Sigmoid colon (tissue), 7 donors: ENCODE data around the gene OR8B8. TPM values are rescaled to one million over a fixed set of nuclear protein-coding genes. Genes with fewer than 3 reads are reported as not detected.
"Not testable (repeated sequence)": the region's sequence is repeated elsewhere in the genome, so short reads cannot be mapped to it uniquely, and the experiment has no call there.

ENCODE experiments used
- DNase-seq: peaks from one replicate; pipeline ENCODE4 v3.0.0-alpha.2; 2019
- H3K27ac ChIP-seq, 4 donors: fragments of 200-600 bp; sonication (generic); one replicate each; pipeline ENCODE4 v1.5.1; 2016 to 2019; ENCODE audit warnings: mild to moderate bottlenecking in 1 of 4
- H3K27me3 ChIP-seq, 3 donors: fragments of 200-600 bp; sonication (generic); one replicate each; pipeline ENCODE4 v1.5.1; 2019; ENCODE audit warnings: mild to moderate bottlenecking in 1 of 3
- H3K36me3 ChIP-seq, 4 donors: fragments of 200-600 bp; sonication (generic); one replicate each; pipeline ENCODE4 v1.5.1; 2016 to 2019
- H3K4me1 ChIP-seq, 4 donors: fragments of 200-600 bp; sonication (generic); one replicate each; pipeline ENCODE4 v1.5.1; 2017 to 2019
- H3K4me3 ChIP-seq, 4 donors: fragments of 200-600 bp; sonication (generic); one replicate each; pipeline ENCODE4 v1.5.1; 2017 to 2019; ENCODE audit warnings: mild to moderate bottlenecking in 2 of 4, moderate library complexity in 1 of 4
- H3K9me3 ChIP-seq, 4 donors: fragments of 200-600 bp in 3 of 4; sonication (generic) in 3 of 4; one replicate each; pipeline versions ENCODE4 v1.5.1 to v1.6.1; 2013 to 2019
- EP300 ChIP-seq, 4 donors: sonication (generic); formaldehyde crosslinking; IDR thresholded peaks; one replicate each; pipeline ENCODE4 v1.6.1; 2017; ENCODE audit warnings: antibody characterized with exemption in 4 of 4
- POLR2A ChIP-seq, 2 donors: fragments of 450-650 bp; IDR thresholded peaks; one replicate each; pipeline ENCODE4 v1.6.1; 2016; ENCODE audit warnings: antibody characterized with exemption in 2 of 2, mild to moderate bottlenecking in 2 of 2, moderate library complexity in 2 of 2
- POLR2AphosphoS5 ChIP-seq, 4 donors: sonication (generic); formaldehyde crosslinking; IDR thresholded peaks; one replicate each; pipeline ENCODE4 v1.6.1; 2017; ENCODE audit warnings: antibody characterized with exemption in 4 of 4
- WGBS, 2 donors: extraction: QIAGEN DNeasy Blood & Tissue Kit; methylation state at CpG; one replicate each; pipeline ENCODE4 v1.1.7; 2013; 5-methylcytosine and 5-hydroxymethylcytosine counted together
- intact Hi-C: fragments of 100-400 bp; cut with DNase I; formaldehyde crosslinking; loops from one replicate; pipeline ENCODE4 v1.15.1; 2023
- polyA plus RNA-seq, 3 donors: library from polyadenylated mRNA; stranded (reverse); fragments of 200-250 nt; gene quantifications; one replicate each; pipeline ENCODE4 v1.2.3, GENCODE V29; 2013
- total RNA-seq, 4 donors: library from RNA; depleted of rRNA; stranded (reverse); fragments of >200 nt; gene quantifications; one replicate each; pipeline ENCODE4 v1.1.0, GENCODE V29; 2016
- TF ChIP-seq, protein P1 (sequence below), 4 experiments: fragments of 450-650 bp in 3 of 4; fragments of 200-600 bp in 1 of 4; IDR thresholded peaks; one replicate each; pipeline ENCODE4 v1.5.1; 2016 to 2019; ENCODE audit warnings: antibody characterized with exemption in 4 of 4, mild to moderate bottlenecking in 3 of 4, moderate library complexity in 2 of 4
- donor health status: healthy with polysubstance abuse.
- donor health status: Bipolar disorder and iron deficiency.
- donor health status: healthy.

Gene OR8B8
- total and polyA plus RNA-seq, 7 donors: not detected

- Histone ChIP-seq H3K4me3 (no peak within 1 kb of the TSS), H3K27me3 (no peaks in the 10 kb centered on the region), H3K27ac (no peak within 1 kb of the TSS), H3K4me1 (no peaks in the 10 kb centered on the region), H3K9me3 (no peaks in the 10 kb centered on the region), H3K36me3 (no peaks in the 10 kb centered on the region)
- DNase-seq: no peak
- TF ChIP-seq POLR2A (IDR thresholded peaks at IDR 0.05) (no peak), POLR2AphosphoS5 (IDR thresholded peaks at IDR 0.05) (no peak), EP300 (IDR thresholded peaks at IDR 0.05) (no peak)
- TF ChIP-seq, protein P1, sequence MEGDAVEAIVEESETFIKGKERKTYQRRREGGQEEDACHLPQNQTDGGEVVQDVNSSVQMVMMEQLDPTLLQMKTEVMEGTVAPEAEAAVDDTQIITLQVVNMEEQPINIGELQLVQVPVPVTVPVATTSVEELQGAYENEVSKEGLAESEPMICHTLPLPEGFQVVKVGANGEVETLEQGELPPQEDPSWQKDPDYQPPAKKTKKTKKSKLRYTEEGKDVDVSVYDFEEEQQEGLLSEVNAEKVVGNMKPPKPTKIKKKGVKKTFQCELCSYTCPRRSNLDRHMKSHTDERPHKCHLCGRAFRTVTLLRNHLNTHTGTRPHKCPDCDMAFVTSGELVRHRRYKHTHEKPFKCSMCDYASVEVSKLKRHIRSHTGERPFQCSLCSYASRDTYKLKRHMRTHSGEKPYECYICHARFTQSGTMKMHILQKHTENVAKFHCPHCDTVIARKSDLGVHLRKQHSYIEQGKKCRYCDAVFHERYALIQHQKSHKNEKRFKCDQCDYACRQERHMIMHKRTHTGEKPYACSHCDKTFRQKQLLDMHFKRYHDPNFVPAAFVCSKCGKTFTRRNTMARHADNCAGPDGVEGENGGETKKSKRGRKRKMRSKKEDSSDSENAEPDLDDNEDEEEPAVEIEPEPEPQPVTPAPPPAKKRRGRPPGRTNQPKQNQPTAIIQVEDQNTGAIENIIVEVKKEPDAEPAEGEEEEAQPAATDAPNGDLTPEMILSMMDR (IDR thresholded peaks at IDR 0.05): no peak
- intact Hi-C loops: no loop called here
Measured at GRCh38 chr11:124398924-124399323, 46.6 kb downstream of the OR8B8 start, which contains the start of gene OR8B3. TSS of gene OR8B3 (minus strand) at chr11:124399024. CDS start at chr11:124397351, 1,673 bp downstream.

DNA sequence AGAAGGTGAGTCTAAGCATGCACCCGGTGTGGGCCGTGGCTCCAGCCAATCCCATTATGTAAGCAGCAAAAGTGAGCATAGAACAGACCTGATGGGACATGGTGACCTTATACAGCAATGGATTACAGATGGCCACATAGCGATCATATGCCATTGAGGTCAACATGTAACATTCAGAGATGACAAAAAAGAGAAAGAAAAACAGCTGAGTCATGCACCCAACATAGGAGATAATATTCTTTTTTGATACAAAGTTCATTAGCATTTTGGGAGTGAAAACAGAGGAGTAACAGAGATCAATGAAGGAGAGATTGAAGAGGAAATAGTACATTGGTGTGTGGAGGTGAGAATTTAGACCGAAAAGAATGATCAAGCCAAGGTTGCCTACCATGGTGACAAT lies 48.6 kb downstream of the OR8B8 start:
- H3K4me3 ChIP-seq, H3K4me1 ChIP-seq, H3K36me3 ChIP-seq, H3K27me3 ChIP-seq, DNase-seq, H3K27ac ChIP-seq, intact Hi-C loops, H3K9me3 ChIP-seq: not testable (repeated sequence)
- 89 to 93% methylated on average over 2 of the region's 4 CpGs for WGBS, 2 donors

DNA sequence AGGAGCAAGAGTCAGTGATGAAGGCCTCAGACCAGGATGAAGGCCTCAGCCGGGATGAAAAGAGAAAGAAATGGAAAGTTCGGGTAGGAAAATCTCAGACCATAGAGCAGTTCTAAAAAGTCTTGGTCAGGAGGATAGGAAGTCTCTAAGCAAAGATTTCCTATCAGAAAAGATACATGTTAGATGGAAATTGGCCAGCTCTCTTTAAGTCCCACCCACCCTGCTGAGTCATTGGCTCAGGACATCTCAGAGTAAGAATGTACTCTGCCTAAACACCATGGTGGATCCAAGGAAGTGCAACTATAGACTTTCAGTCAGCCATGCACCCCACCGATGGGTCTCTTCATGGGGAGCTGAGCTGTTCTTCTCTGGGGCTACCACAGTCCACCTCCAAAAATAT lies 51.1 kb downstream of the OR8B8 start:
- no peaks in the 10 kb centered on the region for H3K4me1 ChIP-seq
- WGBS, 2 donors: 61 to 90% methylated on average over 3 of the region's 3 CpGs
- H3K36me3 ChIP-seq: no peaks in the 10 kb centered on the region
- no peaks in the 10 kb centered on the region for H3K27me3 ChIP-seq
- no peaks in the 10 kb centered on the region for H3K9me3 ChIP-seq
- no peak overlapping the region for H3K27ac ChIP-seq
- intact Hi-C loops: no loop called here
- DNase-seq: no peak
- TF ChIP-seq EP300 (IDR thresholded peaks at IDR 0.05): no peak
- no peak for TF ChIP-seq POLR2AphosphoS5 (IDR thresholded peaks at IDR 0.05)
- no peak for TF ChIP-seq POLR2A (IDR thresholded peaks at IDR 0.05)
- TF ChIP-seq, protein P1 (IDR thresholded peaks at IDR 0.05): no peak
- H3K4me3 ChIP-seq: no peak overlapping the region

Other genes starting within 250 kb of the OR8B8 start
- gene OR8G1, start 204.6 kb downstream of the OR8B8 start, total RNA-seq: not detected
- not detected for gene OR8G1, start 204.6 kb downstream of the OR8B8 start, polyA plus RNA-seq
- not detected for gene OR8G5, start 189.3 kb downstream of the OR8B8 start, total RNA-seq
- under 1 TPM in 1 of 3 donors, not detected in 2; 0.10 TPM for gene OR8G5, start 189.3 kb downstream of the OR8B8 start, polyA plus RNA-seq
- not detected for gene OR8D1, start 131.7 kb downstream of the OR8B8 start, total RNA-seq
- gene OR8D1, start 131.7 kb downstream of the OR8B8 start, polyA plus RNA-seq: not detected
- not detected for gene OR8D2, start 125.5 kb downstream of the OR8B8 start, total RNA-seq
- not detected for gene OR8D2, start 125.5 kb downstream of the OR8B8 start, polyA plus RNA-seq
- gene OR8B2, start 61.2 kb downstream of the OR8B8 start, total RNA-seq: not detected
- not detected for gene OR8B2, start 61.2 kb downstream of the OR8B8 start, polyA plus RNA-seq
- gene OR8B3, start 46.7 kb downstream of the OR8B8 start, total RNA-seq: not detected
- not detected for gene OR8B3, start 46.7 kb downstream of the OR8B8 start, polyA plus RNA-seq
- gene OR8B4, start 20.8 kb downstream of the OR8B8 start, total RNA-seq: not detected
- not detected for gene OR8B4, start 20.8 kb downstream of the OR8B8 start, polyA plus RNA-seq
- not detected for gene OR8B12, start 98.0 kb upstream of the OR8B8 start, total RNA-seq
- not detected for gene OR8B12, start 98.0 kb upstream of the OR8B8 start, polyA plus RNA-seq
- gene OR8A1, start 124.3 kb upstream of the OR8B8 start, total RNA-seq: not detected
- not detected for gene OR8A1, start 124.3 kb upstream of the OR8B8 start, polyA plus RNA-seq
- not detected for gene PANX3, start 165.7 kb upstream of the OR8B8 start, total RNA-seq
- gene PANX3, start 165.7 kb upstream of the OR8B8 start, polyA plus RNA-seq: not detected
- gene TBRG1, start 177.2 kb upstream of the OR8B8 start, total RNA-seq: 10 to 100 TPM; 26.0 to 41.0 (median 30.3) TPM
- gene TBRG1, start 177.2 kb upstream of the OR8B8 start, polyA plus RNA-seq: 10 to 100 TPM; 14.4 to 24.4 (median 22.7) TPM
- gene SIAE, start 228.0 kb upstream of the OR8B8 start, total RNA-seq: 1 to 10 TPM; 2.5 to 7.2 (median 4.3) TPM
- 10 to 100 TPM; 13.2 to 62.2 (median 24.7) TPM for gene SIAE, start 228.0 kb upstream of the OR8B8 start, polyA plus RNA-seq
- gene SPA17, start 228.2 kb upstream of the OR8B8 start, total RNA-seq: 1 to 10 TPM; 2.3 to 7.1 (median 5.2) TPM
- gene SPA17, start 228.2 kb upstream of the OR8B8 start, polyA plus RNA-seq: 10 to 100 TPM; 12.6 to 23.8 (median 15.6) TPM